ENCODE data around the gene AQP4. TPM values are rescaled to one million over a fixed set of nuclear protein-coding genes. Genes with fewer than 3 reads are reported as not detected.

The AQP4 gene
- total RNA-seq, 1 experiment from 2014 or later, result not detected

DNA sequence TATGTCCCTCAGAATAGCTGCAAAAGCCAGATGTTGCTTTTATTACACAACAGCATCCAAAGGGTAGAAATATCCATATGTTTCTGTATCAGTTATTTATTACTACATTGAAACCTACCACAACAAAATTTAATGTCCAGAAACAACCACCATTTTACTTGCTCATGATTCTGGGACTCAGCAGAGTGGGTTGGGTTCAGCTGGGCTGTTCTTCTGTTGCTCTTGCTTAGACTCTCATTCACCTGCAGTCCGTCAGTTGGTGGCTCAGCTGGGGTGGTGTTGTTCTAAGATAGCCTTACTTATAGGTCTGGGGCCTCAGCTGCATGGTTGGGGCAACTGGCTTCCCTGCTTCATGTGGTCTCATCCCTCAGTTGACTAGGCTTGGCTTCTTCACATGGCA, 21.7 kb downstream of the AQP4 start:
- no peak for DNase-seq (ENCODE audit: extremely low read depth, low read depth)

DNA sequence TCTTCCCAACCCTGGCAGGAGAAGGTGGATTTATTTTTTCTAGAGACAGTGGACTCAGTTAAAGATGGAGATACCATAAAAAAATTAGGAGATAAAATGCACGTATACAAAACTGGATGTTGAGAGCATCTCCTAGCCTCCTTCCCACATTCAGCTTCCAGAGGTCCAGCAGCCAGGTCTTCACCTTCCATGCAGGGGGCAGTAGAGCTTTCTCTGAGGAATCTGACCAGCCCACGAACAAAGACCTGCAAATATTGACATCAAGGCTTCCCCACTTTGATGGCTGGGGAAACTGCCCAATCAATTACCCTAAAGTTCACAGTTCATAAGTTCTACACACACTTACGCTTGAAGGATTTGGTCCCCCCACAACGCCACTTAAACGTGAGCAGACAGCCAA, 24.5 kb downstream of the AQP4 start:
- no peak for DNase-seq (ENCODE audit: extremely low read depth, low read depth)

DNA sequence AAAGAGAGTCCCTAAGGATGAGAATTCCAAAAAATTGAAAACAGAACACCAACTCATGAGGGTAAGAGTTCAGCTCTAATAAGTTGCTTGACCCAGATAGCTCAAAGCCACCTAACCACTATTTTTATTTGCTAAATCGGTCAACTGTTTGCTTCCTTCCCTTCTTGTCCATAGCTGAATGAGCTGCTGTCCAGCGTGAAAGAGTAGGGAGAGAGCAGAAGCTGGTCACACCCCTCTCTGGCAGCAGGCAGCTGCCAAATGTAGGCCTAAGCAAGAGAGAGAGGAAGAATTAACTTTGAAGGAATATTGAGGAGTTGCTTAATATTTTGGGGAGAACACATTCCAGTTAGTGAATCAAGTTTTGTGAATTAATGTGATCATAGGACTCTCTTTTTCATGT, 25.9 kb downstream of the AQP4 start:
- no peak for DNase-seq (ENCODE audit: extremely low read depth, low read depth)

DNA sequence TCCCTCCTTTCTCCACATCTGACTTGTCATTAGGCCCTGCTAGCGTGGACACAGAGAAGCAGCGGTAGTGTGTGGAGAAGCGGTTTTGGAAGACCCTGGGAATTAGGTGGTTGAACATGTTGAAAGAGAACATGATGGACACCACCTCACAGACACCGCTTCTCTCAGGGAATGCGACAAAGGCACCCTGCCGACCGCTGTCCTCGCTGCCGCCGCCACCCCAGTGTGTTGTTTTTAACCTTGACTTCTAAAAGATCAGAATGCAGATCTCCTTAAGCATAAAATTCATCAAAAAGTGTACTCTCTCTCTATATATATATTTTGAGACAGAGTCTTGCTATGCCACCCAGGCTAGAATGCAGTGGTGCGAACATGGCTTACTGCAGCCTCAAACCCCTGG, 33.2 kb downstream of the AQP4 start:
- DNase-seq (ENCODE audit: extremely low read depth, low read depth), result no peak

DNA sequence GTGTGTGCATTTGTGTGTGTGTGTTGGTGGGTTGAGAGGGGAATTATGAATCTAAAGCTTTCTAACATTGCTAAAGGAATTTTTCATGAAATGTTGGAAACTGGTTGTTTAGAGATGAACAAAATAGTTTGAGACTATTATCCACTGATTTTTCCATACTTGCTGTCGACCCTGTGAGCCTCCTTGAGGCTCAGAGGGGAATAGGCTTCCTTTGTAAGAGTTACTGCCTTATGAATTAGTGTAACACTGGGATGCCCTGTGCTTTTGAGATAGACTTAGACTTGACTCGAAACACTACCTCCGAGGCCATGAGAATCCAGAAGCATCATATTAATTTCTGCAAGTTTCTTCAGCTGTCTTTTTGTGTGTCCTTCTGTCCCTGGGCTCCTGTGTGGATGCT, 37.9 kb downstream of the AQP4 start:
- no peak for DNase-seq (ENCODE audit: extremely low read depth, low read depth)

DNA sequence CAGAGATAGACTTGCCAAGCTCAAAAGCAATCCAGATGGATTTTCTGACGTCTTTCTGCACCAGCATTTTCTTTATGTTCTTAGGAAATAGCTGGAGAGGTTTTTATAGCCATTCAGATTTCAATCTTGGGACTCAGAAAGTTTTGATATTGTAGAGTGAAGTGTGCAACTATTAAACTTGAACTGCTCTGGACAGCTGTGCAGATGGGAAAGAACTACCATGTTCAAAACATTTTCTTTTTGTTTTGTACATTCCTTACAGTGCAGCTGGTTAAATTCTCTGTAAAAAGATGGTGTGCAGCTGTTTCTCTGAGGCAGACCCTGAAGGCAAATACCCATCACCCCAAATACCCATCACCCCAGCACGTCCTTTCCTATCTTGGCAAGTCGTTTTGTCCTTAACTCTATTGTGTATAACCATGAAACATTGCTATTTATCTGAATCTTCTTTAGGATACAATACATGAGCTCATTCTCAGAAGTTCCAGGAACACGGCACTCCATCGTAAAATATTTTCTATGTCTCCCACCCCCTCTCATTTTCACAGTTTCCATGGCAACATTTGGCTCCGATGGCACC, 38.8 kb downstream of the AQP4 start:
- DNase-seq (ENCODE audit: extremely low read depth, low read depth), result no peak

DNA sequence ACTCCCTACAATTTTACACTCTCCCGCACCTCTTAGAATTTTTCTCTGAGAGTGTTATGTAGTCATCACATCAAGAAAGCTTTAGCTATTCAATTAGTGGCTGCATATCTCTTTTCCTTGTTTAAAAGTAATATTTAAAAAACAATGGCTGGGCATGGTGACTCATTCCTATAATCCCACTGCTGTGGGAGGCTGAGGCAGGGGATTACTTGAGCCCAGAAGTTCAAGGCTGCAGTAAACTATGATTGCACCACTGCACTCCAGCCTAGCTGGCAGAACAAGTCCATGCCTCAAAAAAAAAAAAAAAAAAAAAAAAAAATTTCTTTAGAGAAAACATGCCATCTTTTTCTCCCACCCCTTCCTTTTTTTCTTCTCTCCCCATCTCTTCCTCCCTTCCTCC, 44.3 kb downstream of the AQP4 start:
- no peak for DNase-seq (ENCODE audit: extremely low read depth, low read depth)

DNA sequence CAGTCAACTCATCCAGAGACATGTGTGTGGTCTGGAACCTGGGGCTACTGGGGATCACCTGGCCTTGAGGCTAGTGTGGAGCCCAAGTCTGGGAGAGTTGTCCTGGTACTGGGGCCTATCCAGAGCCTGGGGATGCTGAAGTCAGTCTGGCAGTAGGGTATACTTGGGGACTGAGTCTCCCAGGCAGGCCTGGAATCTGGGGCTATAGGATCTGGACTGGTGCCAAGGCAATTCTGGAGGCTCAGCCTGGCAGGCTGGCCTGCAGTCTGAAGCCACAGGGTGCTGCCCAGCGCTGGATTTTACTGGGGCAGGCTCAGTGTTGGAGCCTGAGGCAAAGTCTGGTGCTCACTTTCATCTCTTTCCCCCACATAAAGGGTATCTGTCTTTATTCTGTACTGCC, 46.5 kb downstream of the AQP4 start:
- no peak for DNase-seq (ENCODE audit: extremely low read depth, low read depth)

DNA sequence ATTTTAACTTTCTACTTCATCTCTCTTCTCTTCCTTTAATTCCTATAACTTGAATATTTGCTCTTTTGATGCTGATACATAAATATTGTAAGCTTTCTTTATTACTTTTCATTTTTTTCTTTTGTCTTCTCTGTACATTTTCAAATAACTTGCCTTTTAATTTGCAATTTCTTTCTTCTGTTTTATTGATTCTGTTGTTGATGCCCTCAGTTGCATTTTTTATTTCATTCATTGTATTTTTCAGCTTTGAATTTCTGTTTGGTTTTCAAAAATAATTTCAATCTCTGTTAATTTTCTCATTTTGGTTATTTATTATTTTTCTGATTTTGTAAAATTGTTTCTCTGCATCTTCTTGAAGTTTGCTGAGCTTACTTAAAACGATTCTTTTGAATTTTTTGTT, 47.0 kb downstream of the AQP4 start:
- no peak for DNase-seq (ENCODE audit: extremely low read depth, low read depth)

DNA sequence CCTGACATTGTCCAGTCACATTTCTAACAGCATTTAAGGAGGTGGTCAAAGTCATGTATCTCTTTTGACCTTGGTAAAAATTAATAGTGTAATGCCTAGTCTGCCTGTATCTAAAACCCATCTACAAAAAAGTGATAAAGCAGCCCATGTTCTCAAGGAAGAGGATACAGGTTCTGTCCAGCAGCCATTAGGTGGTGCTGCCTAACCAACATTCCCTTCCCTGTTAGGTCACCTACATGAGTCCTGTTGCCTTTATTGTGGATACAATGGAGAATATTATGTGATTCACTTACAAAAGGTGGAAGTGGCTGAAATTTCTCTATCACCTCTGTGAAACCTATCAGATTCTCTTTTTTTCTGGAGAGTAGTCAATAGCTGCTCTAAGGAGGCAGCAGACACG, 52.5 kb downstream of the AQP4 start:
- peak; percentile 28 for DNase-seq (ENCODE audit: extremely low read depth, low read depth)

DNA sequence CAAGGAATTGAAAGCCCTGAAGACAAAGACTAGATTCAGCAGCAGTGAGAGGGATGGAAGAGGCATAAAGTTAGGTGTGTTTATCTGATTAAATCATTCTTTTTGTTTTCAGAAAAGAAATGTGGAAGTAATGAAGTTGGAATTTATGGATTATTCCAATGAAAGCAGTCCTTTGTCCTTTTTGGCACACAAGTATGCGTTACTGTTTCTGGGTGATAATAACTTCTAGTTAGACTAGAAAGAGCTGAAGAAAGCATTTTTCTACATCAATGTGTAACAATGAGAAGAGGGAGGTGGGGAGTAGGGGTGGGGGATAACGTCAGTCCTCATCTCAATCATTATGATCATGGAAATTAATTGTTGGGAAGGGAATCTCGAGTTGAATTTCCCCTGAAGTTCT, 53.0 kb downstream of the AQP4 start:
- no peak for DNase-seq (ENCODE audit: extremely low read depth, low read depth)

DNA sequence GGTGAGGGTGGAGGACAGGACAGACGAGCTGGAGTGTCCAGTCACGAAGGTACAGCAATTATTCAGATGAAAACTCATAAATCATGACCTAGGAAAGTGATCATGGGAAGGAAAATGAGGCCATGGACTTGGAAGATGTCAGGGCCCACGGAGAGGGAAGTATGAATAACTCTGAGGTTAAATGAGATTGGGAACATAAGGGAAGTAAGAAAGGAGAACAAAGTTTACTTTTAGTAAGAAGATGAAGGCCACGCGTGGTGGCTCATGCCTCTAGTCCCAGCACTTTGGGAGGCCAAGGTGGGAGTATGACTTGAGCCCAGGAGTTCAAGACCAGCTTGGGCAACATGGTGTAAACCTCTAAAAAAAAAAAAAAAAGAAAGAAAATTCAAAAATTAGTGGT, 56.2 kb downstream of the AQP4 start:
- no peak for DNase-seq (ENCODE audit: extremely low read depth, low read depth)

DNA sequence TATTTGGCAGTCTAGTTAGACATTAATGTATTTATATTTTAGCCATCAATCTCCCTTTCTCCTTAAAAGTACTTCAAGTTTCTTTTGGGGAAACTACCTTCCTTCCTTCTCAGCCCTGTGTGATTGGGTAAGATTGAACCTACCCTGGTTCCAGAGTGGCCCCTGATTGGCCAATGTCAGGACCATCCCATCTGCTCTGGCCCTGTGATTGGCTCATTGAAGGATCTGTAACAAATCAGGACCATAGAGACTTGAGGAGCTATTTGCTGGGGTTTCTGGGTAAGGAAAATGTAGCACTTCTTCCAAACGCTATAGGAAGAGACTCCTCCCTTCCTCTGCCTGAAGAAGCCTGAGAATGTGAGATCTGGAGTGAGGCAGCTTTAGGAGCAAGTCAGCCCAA, 59.3 kb downstream of the AQP4 start:
- no peak for DNase-seq (ENCODE audit: extremely low read depth, low read depth)

DNA sequence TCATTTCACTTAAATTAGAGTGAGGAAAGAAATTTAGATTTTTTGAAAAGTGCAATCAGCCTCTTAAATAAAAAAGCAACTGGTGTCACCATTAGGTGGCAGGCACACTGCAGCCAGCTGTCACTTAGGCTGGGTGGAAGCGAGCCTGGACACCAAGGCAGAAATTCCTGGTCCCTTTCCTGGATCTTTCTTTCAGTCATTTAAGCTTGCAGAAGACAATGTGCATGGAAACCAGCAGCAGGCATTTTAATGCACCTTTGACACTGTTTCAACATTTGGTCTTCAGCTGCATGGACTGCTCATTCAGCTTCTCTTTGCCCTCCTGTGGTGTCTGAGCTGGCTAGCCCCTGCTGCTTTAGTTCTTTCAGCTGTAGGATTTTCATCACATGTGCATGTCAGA, 61.0 kb downstream of the AQP4 start:
- DNase-seq (ENCODE audit: extremely low read depth, low read depth), result no peak

DNA sequence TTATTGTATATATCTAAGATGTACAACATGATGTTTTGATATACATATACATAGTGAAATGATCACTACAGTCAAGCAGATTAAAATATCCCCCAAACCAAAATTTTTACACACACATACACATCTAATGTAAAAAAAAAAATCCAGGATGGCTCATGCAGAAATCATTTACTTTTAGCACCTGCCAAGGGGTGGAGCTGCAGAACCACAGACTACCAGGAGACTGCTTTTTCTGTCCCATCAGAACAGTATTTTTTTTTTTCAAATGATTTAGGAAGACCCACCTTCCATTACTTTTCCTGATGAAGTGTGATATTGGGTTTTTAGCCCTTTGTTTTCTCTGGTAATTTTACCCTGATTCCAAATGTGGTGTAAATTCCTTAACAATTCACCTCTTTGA, 61.9 kb downstream of the AQP4 start:
- no peak for DNase-seq (ENCODE audit: extremely low read depth, low read depth)

DNA sequence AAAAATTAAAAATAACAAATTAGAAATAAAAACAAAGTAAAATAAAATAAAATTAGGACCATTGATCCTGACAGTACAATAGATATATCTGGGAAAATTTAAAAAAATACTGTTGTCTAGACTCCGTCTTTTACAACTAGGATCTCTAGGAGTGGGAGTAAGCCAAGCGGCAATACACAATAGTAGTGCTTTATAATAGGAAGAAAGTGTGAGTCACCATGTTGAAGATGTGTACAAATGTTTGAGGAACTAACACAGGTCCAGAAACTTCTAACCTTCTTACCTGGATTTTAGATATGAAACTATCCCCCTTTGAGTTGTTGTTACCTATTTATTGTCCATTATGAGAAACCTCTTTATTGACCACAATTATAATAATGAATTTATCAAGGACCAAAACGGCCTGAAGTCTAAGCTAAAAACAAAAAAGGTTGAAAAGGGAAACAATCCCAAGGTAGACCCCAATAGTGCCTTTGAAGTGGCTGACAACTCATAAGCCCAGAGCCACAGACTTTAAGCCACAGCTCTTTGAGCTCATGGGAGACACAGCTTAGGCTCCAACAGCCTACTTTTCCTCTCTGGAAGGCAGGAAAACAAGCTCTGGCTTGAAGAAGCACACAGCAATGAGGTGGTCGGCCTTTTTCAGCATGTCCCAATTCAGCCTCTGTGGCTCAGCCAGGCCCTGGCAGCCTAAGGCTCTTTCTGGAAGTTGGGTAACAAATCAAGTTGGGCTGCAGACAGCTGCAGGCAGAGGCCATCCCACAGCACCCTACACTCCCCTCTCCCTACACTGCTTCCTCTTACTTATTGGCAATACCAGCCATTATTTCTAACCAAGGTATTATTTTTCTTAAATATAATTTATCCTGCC, 62.9 kb downstream of the AQP4 start:
- no peak for DNase-seq (ENCODE audit: extremely low read depth, low read depth)

All from NCI-H460 (cell line).